Kidney (tissue), 14 donors: ENCODE measurements around the gene SLC12A7. TPM values are rescaled to one million over a fixed set of nuclear protein-coding genes. Genes with fewer than 3 reads are reported as not detected.
A peak's percentile ranks its signal among the peaks of the same experiment; 100 is the strongest.

Experiments used
- DNase-seq, 5 donors: peaks; one replicate each; pipeline ENCODE4 v3.0.0-alpha.2; 2013 to 2020
- FAIRE-seq: peaks from 2 replicates; lab custom pipeline; 2012; peaks lifted over from hg19 to GRCh38; lab: Jason Lieb, UNC
- H3K27ac ChIP-seq, 2 donors: one replicate each; pipeline ENCODE4 v1.7.0; 2013; ENCODE audit warnings: low read depth in 2 of 2, low read length in 2 of 2, inconsistent platforms in 1 of 2
- H3K27me3 ChIP-seq: one replicate; pipeline ENCODE4 v1.7.1; 2013; ENCODE audit warnings: low read length, inconsistent platforms; ENCODE audit not compliant: control insufficient read depth, insufficient read depth
- H3K36me3 ChIP-seq, 3 donors: one replicate each; pipeline versions ENCODE4 v1.7.0 to v1.7.1; 2013; ENCODE audit warnings: low read length in 3 of 3, control low read depth in 1 of 3, inconsistent platforms in 1 of 3; ENCODE audit not compliant: insufficient read depth in 3 of 3, control insufficient read depth in 2 of 3
- H3K4me1 ChIP-seq, 3 donors: one replicate each; pipeline versions ENCODE4 v1.7.0 to v1.7.1; 2013; ENCODE audit warnings: low read length in 3 of 3, inconsistent platforms in 1 of 3, low read depth in 1 of 3; ENCODE audit not compliant: control insufficient read depth in 2 of 3, insufficient read depth in 2 of 3
- H3K4me3 ChIP-seq, 3 donors: one replicate each; pipeline versions ENCODE4 v1.7.0 to v1.8.1; 2013; ENCODE audit warnings: low read length in 3 of 3, control low read depth in 1 of 3, inconsistent platforms in 1 of 3
- H3K9ac ChIP-seq, 3 donors: one replicate each; pipeline versions ENCODE4 v1.7.0 to v1.7.1; 2013; ENCODE audit warnings: low read length in 3 of 3, control low read depth in 1 of 3, inconsistent platforms in 1 of 3
- H3K9me3 ChIP-seq, 3 donors: one replicate each; pipeline versions ENCODE4 v1.7.0 to v1.7.1; 2013; ENCODE audit warnings: low read length in 3 of 3, control low read depth in 1 of 3, inconsistent platforms in 1 of 3; ENCODE audit not compliant: control insufficient read depth in 2 of 3, insufficient read depth in 1 of 3
- intact Hi-C: fragments of 100-400 bp; cut with DNase I; formaldehyde crosslinking; loops from one replicate; pipeline ENCODE4 v1.11.1; 2022
- polyA plus RNA-seq: library from polyadenylated mRNA; stranded (reverse); fragments of 350-450 nt; fragmentation: Illumina TruSeq; extraction: RNeasy Lipid Tissue Mini Kit (QIAGEN cat#74804); gene quantifications from one replicate; pipeline ENCODE4 v1.2.3, GENCODE V29; 2014; ENCODE audit warnings: low read depth, low replicate concordance; ENCODE audit not compliant: insufficient read depth
- total RNA-seq: library from RNA; stranded (reverse); fragmentation: NEBNext Ultra II Directional; extraction: Animal tissue kit (Norgen Biotek cat#: 25700); gene quantifications from one replicate; pipeline ENCODE4 v1.2.1, GENCODE V29; 2021
- TF ChIP-seq, protein P1 (sequence below): IDR thresholded peaks from 3 replicates; pipeline ENCODE4 v1.5.1; 2012; ENCODE audit warnings: mild to moderate bottlenecking, moderate library complexity, borderline replicate concordance; ENCODE audit not compliant: insufficient read depth; ENCODE audit errors: extremely low read depth
- donor health status: control.
- donor health status: control.
- donor health status: control.
- donor health status: control.
- donor health status: control.
- donor health status: DM: yes; HTN: yes; CAD: no.
- donor health status: Normal renal cell carcinoma (clear cell type).

The SLC12A7 gene
- total and polyA plus RNA-seq, 2 donors from 2014 or later = 28.2 to 92.9 TPM

DNA sequence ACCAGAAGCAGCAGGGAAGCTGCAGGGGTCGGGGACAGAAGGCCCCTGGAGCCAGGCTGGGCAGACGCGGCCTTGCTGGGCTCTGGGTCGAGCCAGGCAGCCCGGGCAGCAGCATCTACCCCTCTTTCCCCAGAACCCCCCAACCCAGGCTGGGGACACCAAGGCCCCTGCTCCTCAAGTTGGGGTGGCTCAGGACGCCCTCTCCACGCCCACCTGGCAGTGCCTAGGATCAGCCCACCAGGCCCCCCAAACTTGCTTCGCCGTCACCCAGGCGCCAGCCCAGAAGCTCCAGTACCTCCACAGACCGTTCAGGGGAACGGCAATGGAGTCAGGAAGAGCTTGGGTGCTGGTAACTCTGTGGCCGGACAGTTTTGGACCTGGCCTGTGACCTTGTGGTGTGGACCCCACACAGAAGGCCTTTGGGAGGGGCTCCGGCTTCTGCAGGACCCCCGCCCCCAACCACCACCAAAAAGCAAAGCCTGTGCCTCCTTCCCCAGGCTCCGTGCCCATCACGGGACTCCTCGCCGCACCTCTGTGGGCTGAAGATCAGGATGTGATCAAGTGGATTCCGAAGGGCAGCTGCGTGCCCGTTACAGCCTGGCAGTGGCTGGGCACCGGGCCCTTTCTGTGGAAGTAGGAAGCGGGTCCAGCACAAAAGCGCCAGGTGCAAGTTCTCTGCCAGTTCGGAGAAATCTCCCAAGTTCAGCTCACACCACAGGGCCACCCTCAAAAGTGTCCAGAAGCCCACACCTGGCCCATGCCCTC is 2.1 kb downstream of the SLC12A7 start:
- DNase-seq (no peak), FAIRE-seq (no peak)
- TF ChIP-seq, protein P1, sequence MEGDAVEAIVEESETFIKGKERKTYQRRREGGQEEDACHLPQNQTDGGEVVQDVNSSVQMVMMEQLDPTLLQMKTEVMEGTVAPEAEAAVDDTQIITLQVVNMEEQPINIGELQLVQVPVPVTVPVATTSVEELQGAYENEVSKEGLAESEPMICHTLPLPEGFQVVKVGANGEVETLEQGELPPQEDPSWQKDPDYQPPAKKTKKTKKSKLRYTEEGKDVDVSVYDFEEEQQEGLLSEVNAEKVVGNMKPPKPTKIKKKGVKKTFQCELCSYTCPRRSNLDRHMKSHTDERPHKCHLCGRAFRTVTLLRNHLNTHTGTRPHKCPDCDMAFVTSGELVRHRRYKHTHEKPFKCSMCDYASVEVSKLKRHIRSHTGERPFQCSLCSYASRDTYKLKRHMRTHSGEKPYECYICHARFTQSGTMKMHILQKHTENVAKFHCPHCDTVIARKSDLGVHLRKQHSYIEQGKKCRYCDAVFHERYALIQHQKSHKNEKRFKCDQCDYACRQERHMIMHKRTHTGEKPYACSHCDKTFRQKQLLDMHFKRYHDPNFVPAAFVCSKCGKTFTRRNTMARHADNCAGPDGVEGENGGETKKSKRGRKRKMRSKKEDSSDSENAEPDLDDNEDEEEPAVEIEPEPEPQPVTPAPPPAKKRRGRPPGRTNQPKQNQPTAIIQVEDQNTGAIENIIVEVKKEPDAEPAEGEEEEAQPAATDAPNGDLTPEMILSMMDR = no peak
- H3K27me3 ChIP-seq = no peaks in the 10 kb centered on the region
- H3K4me1 ChIP-seq = peaks cover 0 to 47% (median 26%) of the 10 kb centered on the region in 3 donors
- intact Hi-C loops = no loop called here
- peak overlapping the region in 2 of 3 donors; percentile 54 to 86 for H3K4me3 ChIP-seq
- H3K9me3 ChIP-seq = no peaks in the 10 kb centered on the region
- peak overlapping the region in 1 of 3 donors; percentile 97 for H3K9ac ChIP-seq
- no peaks in the 10 kb centered on the region for H3K36me3 ChIP-seq
- H3K27ac ChIP-seq = peak overlapping the region; percentile 93 to 97

DNA sequence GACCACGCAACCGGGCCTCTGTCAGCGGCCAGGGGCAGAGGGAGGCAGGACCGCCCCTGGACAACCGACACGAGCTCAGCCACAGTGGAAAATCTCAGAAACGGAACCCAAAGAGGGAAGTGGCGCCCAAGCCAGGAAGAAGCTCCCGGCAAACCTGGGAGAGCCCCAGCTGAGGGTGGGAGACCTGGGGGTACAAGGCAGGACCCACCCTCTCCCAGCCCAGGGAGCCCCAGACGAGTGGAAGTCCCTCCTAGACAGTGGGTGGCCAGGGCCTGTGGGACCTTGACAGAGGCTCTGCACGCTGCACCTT is 3.0 kb downstream of the SLC12A7 start:
- Histone ChIP-seq H3K4me3 (peak overlapping the region in 2 of 3 donors; percentile 53 to 86), H3K9ac (peak overlapping the region in 1 of 3 donors; percentile 97), H3K27me3 (no peaks in the 10 kb centered on the region), H3K27ac (peak overlapping the region; percentile 48 to 80), H3K4me1 (peaks cover 0 to 54% (median 34%) of the 10 kb centered on the region in 3 donors), H3K36me3 (no peaks in the 10 kb centered on the region), H3K9me3 (no peaks in the 10 kb centered on the region)
- TF ChIP-seq, protein P1 = no peak
- intact Hi-C loops = no loop called here
- FAIRE-seq (no peak), DNase-seq (no peak)

DNA sequence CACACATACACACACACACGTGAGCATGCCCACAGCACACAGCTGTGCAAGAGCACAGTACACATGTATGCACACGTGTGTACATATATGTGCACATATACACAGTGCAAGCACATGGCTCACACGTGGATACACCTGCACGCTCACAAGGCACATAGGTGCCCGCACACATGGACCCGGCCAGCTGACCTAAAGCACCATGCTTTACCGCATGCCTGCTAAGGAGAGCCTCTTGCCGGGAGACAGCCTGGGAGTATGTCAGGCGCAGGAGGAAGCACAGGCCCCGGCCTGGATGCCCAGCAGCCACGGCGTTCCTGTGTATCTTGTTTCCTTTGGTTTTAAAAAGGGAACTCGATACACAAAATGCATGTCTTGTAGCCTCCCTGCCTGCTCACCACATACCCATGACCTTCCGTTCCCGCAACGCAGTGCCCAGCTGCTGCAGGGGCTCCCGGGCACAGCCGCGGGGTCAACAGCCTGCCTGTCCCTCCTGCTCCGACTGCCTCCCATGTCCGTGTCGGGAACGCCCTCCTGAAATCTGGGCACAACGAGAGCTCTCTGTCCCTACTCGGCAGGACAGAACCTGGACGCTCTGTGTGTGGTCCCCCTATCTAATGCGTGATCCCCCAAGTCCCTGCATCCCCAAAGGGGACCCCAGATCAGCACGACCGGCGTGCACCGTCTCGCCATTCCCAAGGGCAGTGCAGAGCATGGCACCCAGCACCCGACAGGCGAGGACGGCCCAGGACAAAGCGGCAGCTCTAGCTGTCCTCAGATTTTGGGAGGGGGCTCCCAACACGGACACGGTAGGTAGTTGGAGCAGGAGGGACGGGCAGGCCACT is 3.6 kb downstream of the SLC12A7 start:
- Histone ChIP-seq H3K4me3 (peak overlapping the region in 2 of 3 donors; percentile 53 to 86), H3K4me1 (peaks cover 2 to 60% (median 37%) of the 10 kb centered on the region in 3 donors), H3K9me3 (no peaks in the 10 kb centered on the region), H3K27ac (peak overlapping the region; percentile 80 to 83), H3K36me3 (no peaks in the 10 kb centered on the region), H3K9ac (peak overlapping the region in 1 of 3 donors; percentile 30), H3K27me3 (no peaks in the 10 kb centered on the region)
- FAIRE-seq (no peak), DNase-seq (peak in 3 of 5 donors; percentile 66 to 72 (median 66))
- intact Hi-C loops = no loop called here
- TF ChIP-seq, protein P1 = no peak
